CD4-positive, alpha-beta T cell (primary cell): ENCODE data around the gene SRRD. TPM values are rescaled to one million over a fixed set of nuclear protein-coding genes. Genes with fewer than 3 reads are reported as not detected.

Experiments used
- ATAC-seq: fragments of 200-7000 bp; cut with Tn5 transposase; one replicate; pipeline ENCODE4 v1.10.0; 2022; ENCODE audit warnings: mild to moderate bottlenecking; ENCODE audit not compliant: poor library complexity
- CTCF ChIA-PET: fragments of 350-600 bp; sonication (Branson Sonifier 250); formaldehyde crosslinking; loops from one replicate; lab custom pipeline; 2021; ENCODE audit warnings: antibody characterized with exemption, inconsistent platforms; lab: Charles Lee
- POLR2A ChIA-PET: fragments of 350-600 bp; sonication (Branson Sonifier 250); formaldehyde crosslinking; loops from one replicate; lab custom pipeline; 2021; ENCODE audit warnings: antibody characterized with exemption, inconsistent platforms; lab: Charles Lee
- DNase-seq, 14 experiments: peaks; one replicate each; pipeline ENCODE4 v3.0.0-alpha.2; 2013 to 2020; ENCODE audit warnings: mixed read lengths in 2 of 14
- H3K27ac ChIP-seq, 2 donors: one replicate each; pipeline versions ENCODE4 v1.5.1 to v1.7.0; 2013; ENCODE audit warnings: low read length in 2 of 2, low read depth in 1 of 2, mild to moderate bottlenecking in 1 of 2
- H3K27me3 ChIP-seq, 2 experiments: 1 replicate in 1 of 2; 2 replicates in 1 of 2; pipeline versions ENCODE4 v1.6.1 to v1.7.0; 2013; ENCODE audit warnings: low read length in 2 of 2, control low read depth in 1 of 2, mild to moderate bottlenecking in 1 of 2, moderate library complexity in 1 of 2; ENCODE audit not compliant: insufficient read depth in 2 of 2, control insufficient read depth in 1 of 2
- H3K36me3 ChIP-seq: one replicate; pipeline ENCODE4 v1.6.1; 2013; ENCODE audit warnings: low read length, control low read depth; ENCODE audit not compliant: insufficient read depth
- H3K4me1 ChIP-seq: one replicate; pipeline ENCODE4 v1.6.1; 2013; ENCODE audit warnings: low read length, control low read depth; ENCODE audit not compliant: insufficient read depth
- H3K4me3 ChIP-seq: one replicate; pipeline ENCODE4 v1.5.1; 2013; ENCODE audit warnings: mild to moderate bottlenecking, low read length, moderate library complexity
- H3K9me3 ChIP-seq, 2 experiments: 1 replicate in 1 of 2; 2 replicates in 1 of 2; pipeline versions ENCODE4 v1.6.1 to v1.7.0; 2013; ENCODE audit warnings: low read length in 2 of 2, mild to moderate bottlenecking in 2 of 2, control low read depth in 1 of 2, moderate library complexity in 1 of 2; ENCODE audit not compliant: control insufficient read depth in 1 of 2, insufficient read depth in 1 of 2
- H3K27ac Mint-ChIP-seq: one replicate; pipeline ENCODE4 v1.8.0; 2020; ENCODE audit warnings: mixed read lengths
- H3K27me3 Mint-ChIP-seq: one replicate; pipeline ENCODE4 v1.8.0; 2021; ENCODE audit warnings: mixed read lengths
- H3K36me3 Mint-ChIP-seq: one replicate; pipeline ENCODE4 v1.8.0; 2021; ENCODE audit warnings: low read depth, mixed read lengths
- H3K4me1 Mint-ChIP-seq: one replicate; pipeline ENCODE4 v1.8.0; 2021; ENCODE audit warnings: low read depth, mixed read lengths
- H3K4me3 Mint-ChIP-seq: one replicate; pipeline ENCODE4 v1.8.0; 2020; ENCODE audit warnings: mild to moderate bottlenecking, mixed read lengths
- H3K9me3 Mint-ChIP-seq: one replicate; pipeline ENCODE4 v1.8.0; 2020; ENCODE audit warnings: mixed read lengths
- CTCF ChIP-seq: fragments of 200-600 bp; IDR thresholded peaks from one replicate; pipeline ENCODE4 v1.8.0; 2022; ENCODE audit warnings: antibody characterized with exemption, mild to moderate bottlenecking
- intact Hi-C, 2 experiments: fragments of 100-400 bp; cut with DNase I in 1 of 2; cut with micrococcal nuclease in 1 of 2; formaldehyde crosslinking; loops; one replicate each; pipeline versions ENCODE4 v1.15.1 to v1.9.0; 2023 to 2025; cut with DNase I, micrococcal nuclease
- total RNA-seq, 174 experiments: library from RNA in 2 of 174; stranded (reverse) in 2 of 174; gene quantifications; one replicate each; pipeline ENCODE4 v1.2.3 and lab custom pipeline; 2021 to 2026

SRRD gene
- total RNA-seq, 2 experiments from 2014 or later = 25.8 to 27.2 TPM

GRCh38 chr22:26517429-26517828 lies 33.8 kb downstream of the SRRD start:
- H3K27me3 ChIP-seq = no peaks in the 10 kb centered on the region
- intact Hi-C loops = no loop called here
- no peak for ATAC-seq
- H3K4me3 Mint-ChIP-seq = no peak overlapping the region
- H3K27me3 Mint-ChIP-seq = no peaks in the 10 kb centered on the region
- TF ChIP-seq CTCF = no peak
- ChIA-PET CTCF (interaction anchor here (0.7 kb wide), 1 partner anchor 30 kb away, joined by 3 read pairs; no protein-coding TSS in a partner anchor), POLR2A (no interaction called here)
- peaks cover 6% of the 10 kb centered on the region for H3K36me3 Mint-ChIP-seq
- no peak overlapping the region for H3K27ac ChIP-seq
- H3K4me3 ChIP-seq = no peak overlapping the region
- H3K4me1 Mint-ChIP-seq = peaks cover 14% of the 10 kb centered on the region
- peaks cover 7% of the 10 kb centered on the region for H3K4me1 ChIP-seq
- no peaks in the 10 kb centered on the region for H3K36me3 ChIP-seq
- no peak for DNase-seq
- H3K9me3 ChIP-seq = no peaks in the 10 kb centered on the region
- no peak overlapping the region for H3K27ac Mint-ChIP-seq
- H3K9me3 Mint-ChIP-seq = no peaks in the 10 kb centered on the region

GRCh38 chr22:26522012-26522411 lies 38.3 kb downstream of the SRRD start:
- Mint-ChIP-seq H3K4me3 (no peak overlapping the region), H3K27me3 (no peaks in the 10 kb centered on the region), H3K4me1 (no peaks in the 10 kb centered on the region), H3K9me3 (no peaks in the 10 kb centered on the region), H3K36me3 (peaks cover 12% of the 10 kb centered on the region), H3K27ac (no peak overlapping the region)
- intact Hi-C loops = no loop called here
- H3K9me3 ChIP-seq = no peaks in the 10 kb centered on the region
- no peak for DNase-seq
- no peak for ATAC-seq
- H3K27me3 ChIP-seq = no peaks in the 10 kb centered on the region
- peaks cover 4% of the 10 kb centered on the region for H3K36me3 ChIP-seq
- no peak for TF ChIP-seq CTCF
- ChIA-PET CTCF (no interaction called here), POLR2A (interaction anchor here (0.6 kb wide), 1 partner anchor 23 kb away, joined by 4 read pairs; no protein-coding TSS in a partner anchor)
- no peak overlapping the region for H3K4me3 ChIP-seq
- H3K27ac ChIP-seq = no peak overlapping the region
- H3K4me1 ChIP-seq = no peaks in the 10 kb centered on the region

GRCh38 chr22:26522592-26522991 lies 38.9 kb downstream of the SRRD start:
- no peak overlapping the region for H3K27ac Mint-ChIP-seq
- Histone ChIP-seq H3K36me3 (peaks cover 10% of the 10 kb centered on the region), H3K27ac (no peak overlapping the region), H3K9me3 (no peaks in the 10 kb centered on the region), H3K4me1 (no peaks in the 10 kb centered on the region), H3K27me3 (no peaks in the 10 kb centered on the region), H3K4me3 (no peak overlapping the region)
- no peak for ATAC-seq
- DNase-seq = no peak
- ChIA-PET CTCF (no interaction called here), POLR2A (no interaction called here)
- no peak for TF ChIP-seq CTCF
- peaks cover 18% of the 10 kb centered on the region for H3K36me3 Mint-ChIP-seq
- H3K4me3 Mint-ChIP-seq = no peak overlapping the region
- H3K4me1 Mint-ChIP-seq = no peaks in the 10 kb centered on the region
- H3K27me3 Mint-ChIP-seq = no peaks in the 10 kb centered on the region
- intact Hi-C loops = no loop called here
- no peaks in the 10 kb centered on the region for H3K9me3 Mint-ChIP-seq
